ENCODE measurements around the gene CARMIL1. TPM values are rescaled to one million over a fixed set of nuclear protein-coding genes. Genes with fewer than 3 reads are reported as not detected.

Gene CARMIL1
- total and polyA plus RNA-seq, 11 donors: 2.4 to 9.1 (median 5.3) TPM

GRCh38 chr6:25560865-25561264 lies 281.7 kb downstream of the CARMIL1 start:
- peaks cover 0 to 6% (median 0%) of the 10 kb centered on the region in 9 donors for H3K36me3 ChIP-seq
- no peaks in the 10 kb centered on the region for H3K27me3 ChIP-seq
- no peak for TF ChIP-seq POLR2A (IDR thresholded peaks at IDR 0.05)
- no peak for TF ChIP-seq CTCF (IDR thresholded peaks at IDR 0.05)
- H3K9me3 ChIP-seq: no peaks in the 10 kb centered on the region
- H3K27ac ChIP-seq: no peak overlapping the region
- WGBS, 4 donors: 61 to 71% (median 67%) methylated on average over 2 of the region's 2 CpGs
- intact Hi-C loops (cut with DNase I): no loop called here
- no peak overlapping the region for H3K4me3 ChIP-seq
- H3K4me1 ChIP-seq: peaks cover 0 to 3% (median 0%) of the 10 kb centered on the region in 12 donors
- ATAC-seq: no peak
- no peak for DNase-seq

- TF ChIP-seq CTCF (IDR thresholded peaks at IDR 0.05) (no peak), POLR2A (IDR thresholded peaks at IDR 0.05) (no peak)
- H3K36me3 ChIP-seq: no peaks in the 10 kb centered on the region
- H3K27ac ChIP-seq: no peak overlapping the region
- H3K4me1 ChIP-seq: no peaks in the 10 kb centered on the region
- H3K9me3 ChIP-seq: no peaks in the 10 kb centered on the region
- no peak for DNase-seq
- no peaks in the 10 kb centered on the region for H3K27me3 ChIP-seq
- intact Hi-C loops (cut with DNase I): no loop called here
- no peak overlapping the region for H3K4me3 ChIP-seq
- no peak for ATAC-seq
Measured at GRCh38 chr6:25564943-25565342, 285.8 kb downstream of the CARMIL1 start.

GRCh38 chr6:25570578-25570977 lies 291.4 kb downstream of the CARMIL1 start:
- no peak overlapping the region for H3K27ac ChIP-seq
- no peaks in the 10 kb centered on the region for H3K9me3 ChIP-seq
- H3K27me3 ChIP-seq: no peaks in the 10 kb centered on the region
- H3K4me1 ChIP-seq: no peaks in the 10 kb centered on the region
- WGBS, 4 donors: 78 to 83% (median 80%) methylated on average over 2 of the region's 2 CpGs
- H3K4me3 ChIP-seq: no peak overlapping the region
- ATAC-seq: no peak
- no peaks in the 10 kb centered on the region for H3K36me3 ChIP-seq
- no peak for DNase-seq
- intact Hi-C loops (cut with DNase I): no loop called here
- TF ChIP-seq POLR2A (IDR thresholded peaks at IDR 0.05) (no peak), CTCF (IDR thresholded peaks at IDR 0.05) (no peak)

GRCh38 chr6:25576919-25577318 lies 297.7 kb downstream of the CARMIL1 start:
- Histone ChIP-seq H3K36me3 (peaks cover 0 to 12% (median 0%) of the 10 kb centered on the region in 9 donors), H3K9me3 (no peaks in the 10 kb centered on the region), H3K4me1 (peaks cover 0 to 5% (median 0%) of the 10 kb centered on the region in 12 donors), H3K4me3 (no peak overlapping the region), H3K27ac (no peak overlapping the region), H3K27me3 (no peaks in the 10 kb centered on the region)
- intact Hi-C loops (cut with DNase I): no loop called here
- TF ChIP-seq POLR2A (IDR thresholded peaks at IDR 0.05): no peak
- no peak for TF ChIP-seq CTCF (IDR thresholded peaks at IDR 0.05)
- 71 to 83% (median 76%) methylated on average over 2 of the region's 2 CpGs for WGBS, 4 donors
- DNase-seq: no peak
- ATAC-seq: no peak

All from heart left ventricle (tissue), 16 donors.